KOPT-K1 (cell line): ENCODE data around the gene SPG7.
"Not testable (repeated sequence)": the region's sequence is repeated elsewhere in the genome, so short reads cannot be mapped to it uniquely, and the experiment has no call there.

ENCODE experiments used
- H3K27ac ChIP-seq: fragments of 200-600 bp; sonication (generic); 2 replicates; pipeline ENCODE4 v1.5.1; 2016; ENCODE audit warnings: antibody characterized with exemption, mild to moderate bottlenecking, low read depth, low read length; ENCODE audit not compliant: poor library complexity, severe bottlenecking
- H3K36me3 ChIP-seq: fragments of 200-600 bp; sonication (generic); 2 replicates; pipeline ENCODE4 v1.5.1; 2017; ENCODE audit warnings: antibody characterized with exemption, mild to moderate bottlenecking, low read length, moderate library complexity; ENCODE audit not compliant: insufficient read depth
- H3K9me3 ChIP-seq: fragments of 200-600 bp; sonication (generic); 2 replicates; pipeline ENCODE4 v1.5.1; 2017; ENCODE audit warnings: antibody characterized with exemption, low read length, mild to moderate bottlenecking; ENCODE audit not compliant: insufficient read depth, poor library complexity, severe bottlenecking

SPG7 gene

DNA sequence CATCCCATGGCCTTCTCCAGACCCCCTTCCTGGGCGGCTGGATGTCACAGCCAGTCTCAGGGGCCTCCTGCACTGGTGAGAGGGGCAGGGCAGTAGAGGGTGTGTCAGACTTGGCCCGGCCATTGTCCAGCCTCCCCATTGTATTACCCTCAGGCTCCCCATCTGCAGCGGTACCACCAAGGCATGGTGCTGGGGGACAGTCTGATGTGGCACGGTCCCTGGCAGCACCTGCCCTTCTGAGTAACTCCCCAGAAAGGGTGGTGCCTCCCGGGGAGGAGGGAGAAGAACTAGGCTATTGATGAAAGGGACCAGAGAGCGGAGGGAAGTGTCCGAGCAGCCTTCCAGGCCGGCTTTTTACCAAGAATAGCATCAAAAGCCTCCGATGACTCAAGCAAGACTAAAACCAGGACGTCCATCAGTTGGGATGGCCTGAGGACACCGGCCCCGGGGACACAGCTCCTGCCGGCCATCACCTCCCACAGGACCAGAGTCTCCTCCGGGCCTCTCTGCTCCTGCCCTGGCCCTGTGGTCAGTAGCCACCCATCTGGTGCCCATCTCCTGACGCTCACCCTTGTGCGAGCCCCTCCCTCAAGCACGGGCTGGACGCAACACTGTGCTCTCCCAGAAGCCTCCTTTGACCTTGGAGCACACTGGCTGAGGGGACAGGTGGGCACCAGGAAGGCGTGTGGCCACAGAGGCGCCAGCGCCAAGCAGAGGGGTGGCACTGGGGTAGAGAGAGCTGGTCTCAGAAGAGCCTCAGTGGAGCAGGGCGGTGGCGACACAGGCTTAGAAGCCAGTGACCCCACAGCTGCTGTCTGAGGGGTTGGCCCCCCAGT lies 61.5 kb downstream of the SPG7 start:
- no peak overlapping the region for H3K27ac ChIP-seq
- no peaks in the 10 kb centered on the region for H3K9me3 ChIP-seq
- H3K36me3 ChIP-seq: peaks cover 33% of the 10 kb centered on the region

DNA sequence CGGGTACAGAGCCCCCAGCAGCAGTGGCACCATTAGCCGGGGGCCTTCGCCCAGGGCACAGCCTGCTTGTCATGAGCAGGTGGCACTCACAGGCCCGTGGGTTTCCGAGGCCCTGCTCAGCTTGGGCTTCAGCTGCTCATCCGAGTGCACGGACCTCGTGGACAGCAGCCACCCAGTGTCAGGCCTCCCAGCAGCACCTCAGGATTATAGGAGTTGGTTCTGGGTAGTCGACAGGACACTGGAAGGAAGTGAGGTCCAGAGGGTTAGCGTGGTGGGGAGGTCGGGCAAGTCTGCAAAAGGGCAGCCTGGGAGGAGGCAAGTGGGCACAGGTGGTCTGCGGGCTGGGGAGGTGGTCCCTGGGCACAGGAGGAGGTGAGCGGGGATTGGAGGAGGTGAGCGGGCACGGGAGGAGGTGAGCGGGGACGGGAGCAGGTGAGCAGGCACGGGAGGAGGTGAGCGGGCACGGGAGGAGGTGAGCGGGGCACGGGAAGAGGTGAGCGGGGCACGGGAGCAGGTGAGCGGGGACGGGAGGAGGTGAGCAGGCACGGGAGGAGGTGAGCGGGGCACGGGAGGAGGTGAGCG lies 62.2 kb downstream of the SPG7 start:
- H3K9me3 ChIP-seq: no peaks in the 10 kb centered on the region
- H3K36me3 ChIP-seq: peaks cover 26% of the 10 kb centered on the region
- no peak overlapping the region for H3K27ac ChIP-seq

GRCh38 chr16:89570983-89571598 lies 62.9 kb downstream of the SPG7 start:
- H3K9me3 ChIP-seq, H3K27ac ChIP-seq: not testable (repeated sequence)
- H3K36me3 ChIP-seq: peaks cover 20% of the 10 kb centered on the region

GRCh38 chr16:89571636-89572035 lies 63.4 kb downstream of the SPG7 start:
- Histone ChIP-seq H3K27ac (peak overlapping the region; percentile 19), H3K36me3 (peaks cover 14% of the 10 kb centered on the region), H3K9me3 (no peaks in the 10 kb centered on the region)

DNA sequence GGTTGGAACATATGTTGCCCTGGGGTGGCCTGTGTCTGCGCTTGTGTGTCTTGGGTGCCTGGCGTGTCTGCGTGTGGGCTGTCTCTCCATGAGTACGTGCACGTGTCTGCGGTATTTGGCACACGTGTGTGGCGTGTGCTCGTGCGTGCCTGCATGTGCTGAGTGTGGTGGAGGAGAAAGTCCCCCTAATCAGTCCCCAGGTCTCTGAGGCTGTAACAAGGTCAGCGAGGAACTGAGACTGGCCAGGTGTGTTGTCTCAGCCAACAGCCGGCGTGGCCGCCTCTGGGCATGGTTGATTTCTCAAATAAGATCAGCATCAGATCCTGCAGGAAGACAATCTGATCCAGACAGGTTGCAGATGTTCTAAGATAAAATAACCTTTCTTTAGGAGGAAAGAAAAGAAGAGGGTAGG lies 63.9 kb downstream of the SPG7 start:
- H3K27ac ChIP-seq: peak overlapping the region; percentile 19
- H3K36me3 ChIP-seq: peaks cover 13% of the 10 kb centered on the region
- no peaks in the 10 kb centered on the region for H3K9me3 ChIP-seq

DNA sequence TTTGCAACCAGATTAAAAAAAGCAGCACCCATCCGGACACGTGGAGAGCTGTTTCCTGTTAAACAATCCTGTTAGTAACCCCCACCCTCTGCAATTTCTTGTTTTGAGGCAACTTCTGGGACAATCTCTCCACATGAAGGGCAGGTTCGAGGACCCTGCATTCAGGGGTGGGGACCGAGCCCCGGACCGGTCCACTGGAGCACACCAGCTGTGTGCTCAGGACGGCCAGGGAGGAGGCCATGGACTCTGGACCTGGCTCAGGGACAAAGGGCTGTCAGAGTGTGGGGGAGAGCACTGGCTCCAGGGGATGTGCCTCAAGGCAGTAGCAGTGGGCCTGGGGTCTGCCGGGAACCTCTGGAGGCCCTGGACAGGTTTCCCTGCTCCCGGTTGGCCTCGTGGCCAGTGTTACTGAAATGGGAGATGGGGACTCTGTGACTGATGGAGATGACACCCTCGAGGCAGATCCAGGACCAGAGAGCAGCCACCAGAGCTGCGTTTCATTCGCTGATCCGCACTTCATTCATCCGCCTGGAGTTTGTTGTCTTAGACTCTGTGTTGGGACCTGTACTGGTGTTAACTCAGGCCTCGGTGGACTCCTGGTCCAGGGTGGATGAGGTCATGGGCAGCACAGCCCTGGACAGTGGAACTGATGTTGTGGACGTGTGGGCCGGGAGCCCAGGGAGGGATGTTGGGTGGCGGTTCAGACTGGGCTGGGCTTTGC lies 64.4 kb downstream of the SPG7 start:
- Histone ChIP-seq H3K27ac (peak overlapping the region; percentile 35), H3K36me3 (peaks cover 8% of the 10 kb centered on the region), H3K9me3 (no peaks in the 10 kb centered on the region)

DNA sequence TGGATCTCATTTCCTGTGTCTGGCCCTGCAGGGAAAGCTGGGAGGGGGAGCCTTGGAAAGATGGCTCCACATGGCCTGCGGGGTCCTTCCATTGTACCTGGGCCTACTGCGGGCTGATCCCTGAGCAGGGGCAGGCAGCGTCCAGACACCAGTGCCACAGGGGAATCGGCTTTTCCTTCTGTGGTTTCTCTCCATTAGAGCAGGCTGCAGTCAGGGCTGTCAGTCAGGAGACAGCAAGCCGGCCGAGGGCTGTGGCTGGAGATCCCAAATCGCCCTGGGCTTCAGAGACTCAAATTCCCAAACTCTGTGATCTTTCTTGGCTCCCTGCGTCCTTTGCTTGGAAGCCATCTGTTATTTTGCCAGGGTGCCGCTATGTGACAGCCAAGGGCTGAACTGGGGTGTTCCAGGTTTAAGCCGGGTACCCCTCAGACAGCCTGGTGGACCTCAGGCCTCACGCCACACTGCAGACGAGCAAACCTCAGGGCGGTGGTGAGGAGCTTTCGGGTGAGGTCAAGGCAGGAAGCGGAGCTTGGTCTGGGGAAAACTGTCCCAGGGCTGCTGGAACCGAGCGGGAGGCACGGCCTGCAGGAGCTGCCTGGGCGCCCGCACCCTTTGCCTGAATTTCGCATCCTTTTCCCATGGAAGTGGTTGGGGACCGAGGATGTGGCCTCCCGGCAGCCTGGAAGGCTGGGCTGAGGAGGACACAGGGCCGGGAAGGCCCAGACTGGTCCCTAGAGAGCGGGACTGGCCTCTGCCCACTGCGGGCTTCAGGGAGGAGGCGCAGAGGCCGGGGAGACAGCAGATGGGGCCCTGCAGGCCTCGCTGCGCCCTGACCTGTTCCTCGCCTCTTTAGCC lies 65.8 kb downstream of the SPG7 start:
- Histone ChIP-seq H3K27ac (no peak overlapping the region), H3K36me3 (peaks cover 7% of the 10 kb centered on the region; the same call in 1 of the 2 replicates), H3K9me3 (no peaks in the 10 kb centered on the region)

GRCh38 chr16:89574681-89575246 lies 66.6 kb downstream of the SPG7 start:
- no peak overlapping the region for H3K27ac ChIP-seq
- H3K9me3 ChIP-seq: peaks cover 6% of the 10 kb centered on the region

DNA sequence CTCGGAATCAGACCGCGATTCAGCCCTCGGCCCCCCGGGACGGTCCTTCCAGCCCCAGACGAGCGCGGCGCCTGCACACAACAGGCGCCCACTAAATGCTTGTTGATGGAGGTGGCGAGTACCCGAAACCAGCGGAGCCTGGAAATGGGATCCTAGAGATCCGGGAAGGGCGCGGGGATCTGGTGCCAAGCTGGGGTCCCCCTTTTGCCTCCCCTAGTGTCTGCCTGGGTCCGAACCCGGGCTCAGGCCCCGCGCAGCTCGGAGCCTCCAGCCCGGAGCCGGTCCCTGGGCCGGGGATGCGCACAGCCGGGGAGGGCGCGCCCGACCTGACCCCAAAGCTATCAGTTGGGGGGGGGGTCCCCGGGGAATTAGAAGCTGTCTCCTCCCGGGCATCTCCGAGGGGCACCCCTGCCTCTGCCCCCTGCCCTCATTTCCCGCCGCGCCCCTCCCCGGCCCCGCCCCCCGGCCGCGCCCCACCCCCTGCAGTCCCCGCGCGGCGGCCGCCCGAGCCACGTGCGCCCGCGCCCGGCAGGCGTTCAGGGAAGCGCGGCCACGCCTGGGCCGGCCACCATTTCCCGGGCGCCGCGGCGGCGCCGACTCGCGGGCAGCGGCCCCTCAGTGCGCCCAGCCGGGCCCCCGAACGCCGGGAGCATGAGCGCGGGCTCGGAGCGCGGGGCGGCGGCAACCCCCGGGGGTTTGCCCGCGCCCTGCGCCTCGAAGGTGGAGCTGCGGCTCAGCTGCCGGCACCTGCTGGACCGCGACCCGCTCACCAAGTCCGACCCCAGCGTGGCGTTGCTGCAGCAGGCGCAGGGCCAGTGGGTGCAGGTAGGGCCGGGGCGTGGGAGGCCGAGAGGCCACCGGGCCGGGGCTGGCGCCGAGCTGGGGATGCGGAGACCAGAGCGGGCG lies 67.3 kb downstream of the SPG7 start, which contains the start of gene CPNE7:
Gene CPNE7, plus strand, starts transcription at position 512 of the 906 bp plus-strand sequence. Its CDS starts 140 bp downstream, at position 652.
- peak within 1 kb of the TSS; percentile 50 for H3K27ac ChIP-seq
- H3K9me3 ChIP-seq: peaks cover 14% of the 10 kb centered on the region
- peaks cover 21% of the 10 kb centered on the region; the same call in 1 of the 2 replicates for H3K36me3 ChIP-seq

More at GRCh38 chr16:89574681-89575246, 66.6 kb downstream of the SPG7 start:
- peaks cover 14% of the 10 kb centered on the region; the same call in 1 of the 2 replicates for H3K36me3 ChIP-seq

DNA sequence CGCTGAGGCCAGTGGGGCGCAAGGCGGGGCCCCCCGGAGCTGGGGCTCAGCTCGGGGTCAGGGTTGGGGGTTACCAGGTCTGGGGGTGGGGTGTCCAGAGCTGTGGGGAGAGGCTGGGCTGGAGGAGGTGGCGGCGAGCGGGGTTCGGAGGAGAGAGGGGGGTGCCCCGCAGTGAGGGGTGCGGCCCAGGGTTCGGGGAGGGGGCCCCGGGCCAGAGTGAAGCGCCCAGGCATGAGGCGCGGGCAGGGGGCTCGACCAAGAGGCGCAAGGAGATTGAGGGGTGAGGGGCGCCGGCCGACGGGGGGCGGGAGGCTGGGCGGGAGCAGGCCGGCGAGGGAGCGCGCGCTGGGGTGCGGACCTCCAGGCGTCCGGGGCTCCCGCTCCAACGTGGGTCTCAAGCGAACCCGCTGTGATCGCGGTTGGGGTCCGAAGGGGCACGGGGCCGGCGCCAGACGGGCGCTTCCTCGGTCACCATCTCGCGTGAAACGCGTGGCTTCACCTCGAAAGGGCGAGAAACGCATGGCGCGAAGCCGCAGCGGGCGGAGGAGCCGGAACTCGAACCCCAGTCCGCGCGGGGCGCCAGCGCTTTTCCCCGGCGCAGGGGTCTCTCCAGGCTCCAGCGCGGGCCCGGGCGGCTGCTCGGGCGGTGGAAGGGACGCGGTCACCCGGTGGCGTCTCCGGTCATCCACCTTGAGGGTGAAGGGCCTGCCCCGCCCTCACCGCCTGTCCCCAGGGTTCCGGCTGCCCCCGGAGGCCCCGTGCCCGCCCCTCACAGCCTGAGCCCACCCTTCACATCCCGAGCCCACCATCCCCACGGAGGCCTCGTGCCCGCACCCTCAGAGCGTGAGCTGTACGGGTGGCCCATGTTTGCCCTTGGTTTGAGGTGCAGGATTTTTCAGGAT lies 68.2 kb downstream of the SPG7 start:
- peaks cover 28% of the 10 kb centered on the region; the same call in 1 of the 2 replicates for H3K36me3 ChIP-seq
- peak overlapping the region; percentile 50 for H3K27ac ChIP-seq
- H3K9me3 ChIP-seq: peaks cover 20% of the 10 kb centered on the region

- Histone ChIP-seq H3K36me3 (peaks cover 28% of the 10 kb centered on the region; the same call in 1 of the 2 replicates), H3K9me3 (peaks cover 20% of the 10 kb centered on the region), H3K27ac (no peak overlapping the region)
Observed at GRCh38 chr16:89577055-89577759, 69.0 kb downstream of the SPG7 start.

GRCh38 chr16:89579351-89579750 lies 71.1 kb downstream of the SPG7 start:
- H3K9me3 ChIP-seq: peaks cover 20% of the 10 kb centered on the region
- peaks cover 28% of the 10 kb centered on the region; the same call in 1 of the 2 replicates for H3K36me3 ChIP-seq
- H3K27ac ChIP-seq: no peak overlapping the region
